Rectal smooth muscle tissue (tissue), 1 donor: ENCODE results near the gene DDX1.
"Not testable (repeated sequence)": the region's sequence is repeated elsewhere in the genome, so short reads cannot be mapped to it uniquely, and the experiment has no call there.

Experiments used
- H3K27ac ChIP-seq: one replicate; pipeline ENCODE4 v1.7.0; 2013; ENCODE audit warnings: low read depth, low read length, inconsistent platforms
- H3K27me3 ChIP-seq: one replicate; pipeline ENCODE4 v1.7.0; 2013; ENCODE audit warnings: low read length; ENCODE audit not compliant: control insufficient read depth, insufficient read depth
- H3K36me3 ChIP-seq: one replicate; pipeline ENCODE4 v1.7.0; 2013; ENCODE audit warnings: low read length; ENCODE audit not compliant: control insufficient read depth, insufficient read depth
- H3K4me1 ChIP-seq: one replicate; pipeline ENCODE4 v1.7.0; 2013; ENCODE audit warnings: low read length; ENCODE audit not compliant: control insufficient read depth, insufficient read depth
- H3K4me3 ChIP-seq: one replicate; pipeline ENCODE4 v1.7.0; 2013; ENCODE audit warnings: low read length
- H3K9ac ChIP-seq: one replicate; pipeline ENCODE4 v1.7.0; 2013; ENCODE audit warnings: low read length

DDX1 gene

DNA sequence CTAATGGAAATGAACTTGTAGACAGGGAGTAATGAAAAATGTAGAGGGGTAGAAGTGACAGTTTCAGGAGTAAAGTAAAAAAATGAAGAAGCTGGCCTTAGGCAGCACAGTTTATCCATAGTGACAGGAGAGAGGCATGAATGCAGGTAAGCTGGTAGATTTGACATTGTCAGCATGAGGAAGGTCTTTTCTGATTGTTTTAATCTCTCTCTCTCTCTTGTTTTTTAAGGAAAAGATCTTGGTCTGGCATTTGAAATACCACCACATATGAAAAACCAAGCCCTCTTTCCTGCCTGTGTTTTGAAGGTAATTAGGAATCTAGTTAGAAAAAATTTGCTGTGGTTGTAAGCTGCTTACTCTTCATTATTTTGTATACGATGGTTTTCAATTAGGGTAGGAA, 14.1 kb downstream of the DDX1 start:
- no peaks in the 10 kb centered on the region for H3K27me3 ChIP-seq
- H3K27ac ChIP-seq, result no peak overlapping the region
- no peak overlapping the region for H3K9ac ChIP-seq
- no peaks in the 10 kb centered on the region for H3K4me1 ChIP-seq
- peaks cover 47% of the 10 kb centered on the region for H3K36me3 ChIP-seq
- no peak overlapping the region for H3K4me3 ChIP-seq

DNA sequence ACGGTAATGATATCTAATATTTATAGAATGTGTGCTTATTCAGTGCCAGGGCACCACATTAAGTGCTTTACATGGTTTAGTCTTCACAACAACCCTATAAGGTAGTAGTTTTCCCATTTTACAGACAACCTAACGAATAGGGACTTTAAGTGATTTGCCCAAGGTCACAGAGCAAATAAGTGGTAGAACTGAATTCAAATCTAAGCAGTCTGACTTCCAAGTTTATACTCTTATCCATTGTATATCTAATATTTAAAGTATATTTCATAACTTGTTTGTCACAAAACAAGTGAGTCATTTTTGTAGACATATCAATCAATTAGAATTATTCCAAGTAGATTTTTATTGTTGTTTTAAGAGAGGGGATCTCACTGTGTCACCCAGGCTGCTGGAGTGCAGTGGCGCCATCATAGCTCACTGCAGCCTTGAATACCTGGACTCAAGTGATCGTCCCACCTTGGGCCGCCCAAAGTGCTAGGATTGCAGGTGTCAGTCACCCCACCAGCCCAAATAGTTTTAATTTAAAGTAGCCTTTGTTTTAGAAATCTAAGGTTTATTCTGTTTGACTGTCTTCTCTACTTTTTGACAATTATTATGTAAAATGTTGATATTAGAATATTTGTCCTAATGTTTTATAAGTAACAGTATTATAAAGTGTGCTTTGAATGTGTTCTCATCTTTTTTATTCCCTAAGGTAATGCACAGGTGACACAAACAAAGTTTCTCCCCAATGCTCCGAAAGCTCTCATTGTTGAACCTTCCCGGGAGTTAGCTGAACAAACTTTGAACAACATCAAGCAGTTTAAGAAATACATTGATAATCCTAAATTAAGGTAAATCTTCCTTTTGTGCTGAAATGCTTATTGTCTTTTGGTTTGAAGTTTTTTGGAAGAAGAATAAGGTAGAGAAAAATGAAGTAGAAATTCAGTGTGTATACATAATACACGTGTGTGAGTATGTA, 15.1 kb downstream of the DDX1 start:
- Histone ChIP-seq H3K36me3 (peaks cover 40% of the 10 kb centered on the region), H3K4me3 (no peak overlapping the region), H3K27me3 (no peaks in the 10 kb centered on the region), H3K27ac (no peak overlapping the region), H3K9ac (no peak overlapping the region), H3K4me1 (no peaks in the 10 kb centered on the region)

DNA sequence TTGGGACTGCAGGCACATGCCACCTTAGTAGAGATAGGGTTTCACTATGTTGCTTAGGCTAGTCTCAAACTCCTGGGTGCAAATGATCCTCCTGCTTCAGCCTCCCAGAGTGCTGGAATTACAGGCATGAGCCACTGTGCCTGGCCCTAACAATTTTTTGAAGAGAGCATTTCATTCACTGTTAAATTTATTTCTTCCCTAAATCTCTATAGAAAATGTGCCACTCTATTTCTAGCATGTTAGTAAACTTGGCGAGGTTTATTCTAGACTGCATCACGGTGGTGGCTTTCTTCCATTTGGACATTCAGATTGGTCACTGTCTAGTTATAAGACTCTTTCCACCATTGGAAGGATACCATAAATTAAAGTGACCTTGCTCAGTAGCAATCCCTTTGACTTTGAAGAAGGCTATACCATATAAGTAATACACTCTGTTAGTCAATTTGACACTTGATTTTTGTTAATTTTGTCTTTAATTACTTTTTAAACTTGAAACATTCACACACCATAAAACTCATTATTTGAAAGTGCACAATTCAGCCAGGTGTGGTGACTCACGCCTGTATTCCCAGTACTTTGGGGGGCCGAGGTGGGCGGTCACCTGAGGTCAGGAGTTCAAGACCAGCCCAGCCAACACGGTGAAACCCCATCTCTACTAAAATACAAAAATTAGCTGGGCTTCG, 16.2 kb downstream of the DDX1 start:
- Histone ChIP-seq H3K27me3 (no peaks in the 10 kb centered on the region), H3K4me1 (no peaks in the 10 kb centered on the region), H3K27ac (no peak overlapping the region), H3K4me3 (no peak overlapping the region), H3K9ac (no peak overlapping the region), H3K36me3 (peaks cover 36% of the 10 kb centered on the region)

DNA sequence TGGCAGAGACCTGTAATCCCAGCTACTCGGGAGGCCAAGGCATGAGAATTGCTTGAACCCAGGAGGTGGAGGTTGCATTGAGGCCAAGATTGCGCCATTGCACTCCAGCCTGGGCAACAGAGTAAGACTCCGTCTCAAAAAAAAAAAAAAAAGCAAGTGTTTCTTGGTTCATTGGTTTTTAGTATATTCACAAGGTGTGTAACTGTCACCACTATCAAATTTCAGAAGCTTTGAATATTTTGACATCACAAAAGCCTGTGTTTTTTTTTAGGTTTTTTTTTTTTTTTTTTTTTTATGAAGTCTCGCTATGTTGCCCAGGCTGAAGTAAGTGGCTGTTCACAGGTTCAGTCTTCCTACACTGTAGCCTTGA, 16.7 kb downstream of the DDX1 start:
- Histone ChIP-seq H3K36me3 (peaks cover 33% of the 10 kb centered on the region), H3K4me1 (no peaks in the 10 kb centered on the region), H3K27ac (no peak overlapping the region), H3K27me3 (no peaks in the 10 kb centered on the region), H3K9ac (no peak overlapping the region), H3K4me3 (no peak overlapping the region)

DNA sequence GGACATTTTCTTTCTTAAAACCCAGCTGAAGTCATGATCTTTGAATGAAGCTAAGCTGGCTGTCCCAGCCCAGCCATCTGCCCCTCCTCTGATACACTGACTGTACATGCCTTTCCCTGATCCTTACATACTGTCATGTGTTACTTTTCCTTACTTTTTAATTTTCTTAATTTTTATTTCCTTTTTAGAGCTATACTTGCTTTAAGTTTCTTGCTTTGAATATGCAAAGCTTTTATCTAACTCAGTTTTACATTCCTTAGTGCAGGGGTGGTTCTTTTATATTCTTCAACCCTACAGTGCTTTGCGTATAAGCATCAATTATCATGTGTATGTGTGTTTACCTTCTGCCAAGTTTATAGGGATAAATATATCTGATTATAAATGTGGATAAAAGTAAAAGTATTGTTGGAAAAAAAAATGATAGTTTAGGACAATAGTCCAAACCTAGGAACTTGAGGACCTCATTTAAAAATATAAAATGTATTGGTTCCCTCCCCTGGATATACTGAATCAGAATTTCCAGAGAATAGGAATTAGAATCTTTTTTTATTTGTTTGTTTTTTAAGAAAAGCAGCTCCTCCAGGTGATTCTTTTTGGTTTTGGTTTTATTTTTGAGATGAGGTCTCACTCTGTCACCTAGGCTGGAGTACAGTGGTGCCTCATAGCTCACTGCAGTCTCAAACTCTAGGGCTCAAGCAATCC, 17.8 kb downstream of the DDX1 start:
- H3K36me3 ChIP-seq, result peaks cover 27% of the 10 kb centered on the region
- H3K9ac ChIP-seq, result no peak overlapping the region
- no peak overlapping the region for H3K4me3 ChIP-seq
- no peaks in the 10 kb centered on the region for H3K4me1 ChIP-seq
- H3K27ac ChIP-seq, result no peak overlapping the region
- no peaks in the 10 kb centered on the region for H3K27me3 ChIP-seq

DNA sequence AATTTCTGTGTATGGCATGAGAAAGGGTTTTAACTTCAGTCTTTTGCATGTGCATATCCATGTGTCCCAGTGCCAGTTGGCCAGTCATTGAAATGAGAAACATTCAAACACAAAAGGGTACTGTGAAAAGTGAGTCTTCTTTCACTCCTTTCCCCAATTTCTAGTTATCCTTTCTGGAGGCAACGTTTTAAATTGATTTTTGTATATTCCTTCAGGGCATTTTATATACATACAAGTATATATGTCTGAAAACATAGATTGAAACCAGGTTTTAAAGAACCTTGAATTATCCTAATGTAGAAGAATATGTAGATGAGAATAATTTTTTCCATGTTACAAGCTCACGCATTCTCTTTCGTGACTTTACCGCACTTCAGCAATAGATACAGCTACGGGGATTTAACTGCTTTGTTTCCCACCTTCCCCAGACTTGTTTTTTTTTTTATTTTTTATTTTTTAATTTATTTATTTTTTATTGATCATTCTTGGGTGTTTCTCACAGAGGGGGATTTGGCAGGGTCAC, 18.8 kb downstream of the DDX1 start:
- Histone ChIP-seq H3K4me3 (no peak overlapping the region), H3K4me1 (no peaks in the 10 kb centered on the region), H3K36me3 (peaks cover 18% of the 10 kb centered on the region), H3K27me3 (no peaks in the 10 kb centered on the region), H3K9ac (no peak overlapping the region), H3K27ac (no peak overlapping the region)

DNA sequence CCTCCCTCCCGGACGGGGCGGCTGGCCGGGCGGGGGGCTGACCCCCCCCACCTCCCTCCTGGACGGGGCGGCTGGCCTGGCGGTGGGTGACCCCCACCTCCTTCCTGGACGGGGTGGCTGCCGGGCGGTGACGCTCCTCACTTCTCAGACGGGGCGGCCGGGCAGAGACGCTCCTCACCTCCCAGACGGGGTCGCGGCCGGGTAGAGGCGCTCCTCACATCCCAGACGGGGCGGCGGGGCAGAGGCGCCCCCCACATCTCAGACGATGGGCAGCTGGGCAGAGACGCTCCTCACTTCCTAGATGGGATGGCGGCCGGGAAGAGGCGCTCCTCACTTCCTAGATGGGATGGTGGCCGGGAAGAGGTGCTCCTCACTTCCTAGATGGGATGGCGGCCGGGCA, 20.4 kb downstream of the DDX1 start:
- not testable (repeated sequence) for H3K4me3 ChIP-seq, H3K27ac ChIP-seq, H3K36me3 ChIP-seq, H3K27me3 ChIP-seq, H3K9ac ChIP-seq, H3K4me1 ChIP-seq

DNA sequence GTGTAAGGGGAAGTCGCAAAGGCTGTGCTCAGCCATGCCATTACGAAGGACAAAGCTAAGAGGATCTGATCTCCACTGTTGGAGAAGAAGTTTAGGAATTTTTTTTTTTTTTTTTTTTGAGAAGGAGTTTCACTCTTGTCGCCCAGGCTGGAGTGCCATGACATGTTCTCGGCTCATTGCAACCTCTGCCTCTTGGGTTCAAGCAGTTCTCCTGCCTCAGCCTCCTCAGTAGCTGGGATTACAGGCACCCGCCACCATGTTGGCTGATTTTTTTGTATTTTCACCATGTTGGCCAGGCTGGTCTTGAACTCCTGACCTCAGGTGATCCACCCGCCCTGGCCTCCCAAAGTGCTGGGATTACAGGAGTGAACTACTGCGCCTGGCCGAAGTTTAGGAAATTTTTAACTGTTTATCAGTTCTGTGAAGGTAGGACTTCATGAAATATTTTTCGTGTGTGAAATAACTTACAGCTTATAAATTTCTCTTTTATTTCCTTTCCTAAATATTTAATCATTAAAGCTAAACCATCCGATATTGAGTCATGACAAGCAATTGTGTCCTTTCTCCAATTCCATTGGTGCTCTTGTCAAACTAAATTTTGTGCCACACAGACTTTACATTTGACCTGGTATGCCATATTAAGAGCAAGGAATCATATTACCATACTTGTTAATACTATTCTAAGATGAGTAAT, 22.2 kb downstream of the DDX1 start:
- Histone ChIP-seq H3K36me3 (peaks cover 15% of the 10 kb centered on the region), H3K27ac (no peak overlapping the region), H3K4me1 (no peaks in the 10 kb centered on the region)

DNA sequence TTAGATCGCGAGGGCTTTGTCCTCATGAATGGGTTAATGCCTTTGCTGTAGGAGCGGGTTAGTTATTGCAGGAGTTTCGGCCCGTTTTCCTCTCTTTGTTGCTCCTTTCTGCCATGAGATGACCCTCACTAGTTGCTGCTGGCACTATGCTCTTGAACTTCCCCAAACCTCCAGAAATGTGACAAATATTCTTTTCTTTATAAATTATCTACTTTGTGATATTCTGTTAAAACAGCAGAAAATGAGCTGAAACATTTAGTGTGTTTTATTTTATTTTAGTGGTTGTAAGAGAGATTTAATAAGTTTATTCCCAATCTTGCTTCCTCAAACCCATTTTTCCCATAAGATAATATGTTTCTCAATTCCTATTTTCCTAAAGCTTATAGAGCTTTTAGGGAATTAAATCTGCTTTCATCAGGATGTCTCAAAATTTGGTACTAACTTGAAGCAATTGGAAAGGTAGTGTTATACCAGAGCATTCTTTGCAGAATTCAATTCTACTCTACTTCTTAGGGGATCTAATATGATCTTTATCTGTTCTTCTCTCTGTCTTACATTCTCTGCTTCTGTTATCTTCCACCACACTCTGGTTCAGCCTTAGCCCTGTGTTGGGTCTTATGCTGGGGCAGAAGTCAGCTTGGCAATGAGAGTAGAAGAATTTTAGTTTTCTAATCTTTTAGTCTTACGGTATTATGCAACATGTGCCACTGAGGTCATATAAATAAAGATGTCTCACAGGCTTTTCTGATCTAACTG, 23.1 kb downstream of the DDX1 start:
- Histone ChIP-seq H3K4me3 (no peak overlapping the region), H3K27ac (no peak overlapping the region), H3K9ac (no peak overlapping the region), H3K27me3 (no peaks in the 10 kb centered on the region), H3K36me3 (peaks cover 15% of the 10 kb centered on the region), H3K4me1 (no peaks in the 10 kb centered on the region)

More for the DNA sequence above, 22.2 kb downstream of the DDX1 start:
- H3K4me3 ChIP-seq, result no peak overlapping the region
- no peaks in the 10 kb centered on the region for H3K27me3 ChIP-seq
- H3K9ac ChIP-seq, result no peak overlapping the region

DNA sequence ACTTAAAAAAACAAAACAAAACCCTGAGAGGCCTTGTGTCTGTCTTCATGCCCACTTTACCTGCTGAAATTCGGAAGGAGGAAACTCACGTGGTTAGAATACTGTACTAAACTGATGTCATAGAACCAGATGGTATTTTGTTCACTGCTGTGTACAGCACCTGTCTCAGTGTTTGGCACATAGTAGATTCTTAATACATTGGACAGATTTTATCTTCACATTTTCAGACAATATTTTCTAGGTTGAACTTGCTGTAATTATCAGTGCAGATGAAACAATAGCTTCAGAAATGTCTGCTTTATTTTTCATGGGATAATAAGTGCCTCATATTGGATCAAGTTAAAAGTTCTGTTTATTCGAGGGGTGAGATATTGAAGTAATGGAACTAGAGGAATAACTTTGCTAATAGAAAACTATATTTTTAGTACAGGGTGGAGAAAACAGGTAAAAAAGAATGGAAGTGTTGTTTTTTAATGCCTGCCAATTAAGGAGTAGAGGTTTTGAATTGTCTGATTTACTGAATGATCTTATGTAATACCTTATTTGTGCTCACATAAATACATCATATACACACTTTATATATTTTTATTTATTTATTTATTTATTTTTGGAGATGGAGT, 23.7 kb downstream of the DDX1 start:
- Histone ChIP-seq H3K36me3 (peaks cover 11% of the 10 kb centered on the region), H3K4me3 (no peak overlapping the region), H3K27me3 (no peaks in the 10 kb centered on the region), H3K9ac (no peak overlapping the region), H3K4me1 (no peaks in the 10 kb centered on the region), H3K27ac (no peak overlapping the region)

DNA sequence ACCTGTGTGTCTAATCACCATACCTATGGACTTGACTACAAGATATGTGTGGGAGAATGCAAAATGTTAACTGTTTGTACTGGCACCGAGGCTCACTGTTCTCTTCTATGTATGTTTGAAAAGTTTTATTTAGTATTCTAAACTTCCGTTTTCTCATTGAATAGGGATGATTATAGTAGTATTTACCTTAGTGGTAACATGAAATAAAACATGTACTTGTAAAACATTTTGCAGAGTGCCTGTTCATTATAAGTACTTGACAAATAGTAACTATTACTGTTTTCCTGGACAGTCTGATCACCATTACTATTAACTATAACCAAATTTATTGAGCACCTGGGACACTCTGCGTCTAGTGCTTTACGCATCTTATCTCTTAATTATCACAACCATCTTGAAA, 24.8 kb downstream of the DDX1 start:
- Histone ChIP-seq H3K9ac (no peak overlapping the region), H3K27ac (no peak overlapping the region), H3K4me3 (no peak overlapping the region), H3K36me3 (peaks cover 11% of the 10 kb centered on the region), H3K4me1 (no peaks in the 10 kb centered on the region), H3K27me3 (no peaks in the 10 kb centered on the region)
